Stomach (tissue), 9 donors: ENCODE data around the gene PRKCB. TPM values are rescaled to one million over a fixed set of nuclear protein-coding genes. Genes with fewer than 3 reads are reported as not detected.

ENCODE experiments used
- DNase-seq, 2 donors: peaks; one replicate each; pipeline versions ENCODE4 v3.0.0 to v3.0.0-alpha.2; 2013 to 2019
- H3K27ac ChIP-seq, 5 donors: fragments of 200-600 bp in 4 of 5; sonication (generic) in 4 of 5; one replicate each; pipeline ENCODE4 v1.5.1; 2013 to 2019; ENCODE audit warnings: mild to moderate bottlenecking in 1 of 5, moderate library complexity in 1 of 5
- H3K27me3 ChIP-seq, 3 donors: fragments of 200-600 bp; sonication (generic); one replicate each; pipeline ENCODE4 v1.5.1; 2017 to 2019; ENCODE audit warnings: mixed run types in 1 of 3
- H3K36me3 ChIP-seq, 4 donors: fragments of 200-600 bp; sonication (generic); 1 replicate in 3 of 4; 2 replicates in 1 of 4; pipeline ENCODE4 v1.5.1; 2016 to 2019
- H3K4me1 ChIP-seq, 4 donors: fragments of 200-600 bp; sonication (generic); one replicate each; pipeline ENCODE4 v1.5.1; 2016 to 2019
- H3K4me3 ChIP-seq, 4 donors: fragments of 200-600 bp; sonication (generic) in 3 of 4; one replicate each; pipeline ENCODE4 v1.5.1; 2016 to 2019; ENCODE audit warnings: mild to moderate bottlenecking in 1 of 4
- H3K9me3 ChIP-seq, 4 donors: fragments of 200-600 bp; sonication (generic); one replicate each; pipeline ENCODE4 v1.5.1; 2016 to 2019
- CTCF ChIP-seq, 7 experiments: fragments of 450-650 bp in 4 of 7; fragments of 200-600 bp in 3 of 7; sonication (generic) in 3 of 7; IDR thresholded peaks; one replicate each; pipeline ENCODE4 v1.5.1; 2016 to 2019; ENCODE audit warnings: antibody characterized with exemption in 7 of 7, control low read depth in 2 of 7, mild to moderate bottlenecking in 1 of 7
- EP300 ChIP-seq: sonication (generic); formaldehyde crosslinking; IDR thresholded peaks from one replicate; pipeline ENCODE4 v1.6.1; 2017; ENCODE audit warnings: antibody characterized with exemption
- POLR2A ChIP-seq, 4 donors: fragments of 450-650 bp; IDR thresholded peaks; one replicate each; pipeline ENCODE4 v1.6.1; 2016; ENCODE audit warnings: antibody characterized with exemption in 4 of 4, control low read depth in 2 of 4, mild to moderate bottlenecking in 1 of 4, moderate library complexity in 1 of 4
- POLR2AphosphoS5 ChIP-seq, 3 donors: sonication (generic); formaldehyde crosslinking; IDR thresholded peaks; one replicate each; pipeline ENCODE4 v1.6.1; 2016; ENCODE audit warnings: antibody characterized with exemption in 3 of 3
- WGBS, 5 donors: extraction: QIAGEN DNeasy Blood & Tissue Kit in 3 of 5; methylation state at CpG; one replicate each; pipeline versions ENCODE4 v1.1.5 to v1.1.7; 2013 to 2018; 5-methylcytosine and 5-hydroxymethylcytosine counted together
- intact Hi-C: fragments of 100-400 bp; cut with DNase I; formaldehyde crosslinking; loops from one replicate; pipeline ENCODE4 v1.15.1; 2023; ENCODE audit warnings: low total_unique reads
- polyA plus RNA-seq, 3 donors: library from polyadenylated mRNA; stranded (reverse); fragments of 200-250 nt; gene quantifications; one replicate each; pipeline ENCODE4 v1.2.3, GENCODE V29; 2013
- total RNA-seq, 5 donors: library from RNA; depleted of rRNA; stranded (reverse); fragments of >200 nt; gene quantifications; one replicate each; pipeline versions ENCODE4 v1.1.0 to v1.2.3, GENCODE V29; 2014 to 2016
- donor health status: healthy with polysubstance abuse.
- donor health status: Bipolar disorder and iron deficiency.
- donor health status: healthy.

PRKCB gene
- total and polyA plus RNA-seq, 8 donors: 1.1 to 49.6 (median 14.7) TPM

GRCh38 chr16:23869052-23869451 is 33.3 kb downstream of the PRKCB start:
- whole genome bisulfite sequencing, 5 donors: 41 to 58% (median 43%) methylated on average over 5 of the region's 5 CpGs
- Histone ChIP-seq H3K4me3 (no peak overlapping the region), H3K27me3 (no peaks in the 10 kb centered on the region), H3K36me3 (no peaks in the 10 kb centered on the region), H3K27ac (no peak overlapping the region), H3K4me1 (peaks cover 0 to 22% (median 8%) of the 10 kb centered on the region in 4 donors), H3K9me3 (no peaks in the 10 kb centered on the region)
- intact Hi-C loops: no loop called here
- TF ChIP-seq POLR2AphosphoS5 (IDR thresholded peaks at IDR 0.05): no peak
- DNase-seq: no peak

- intact Hi-C loops: no loop called here
- no peaks in the 10 kb centered on the region for H3K27me3 ChIP-seq
- H3K9me3 ChIP-seq: no peaks in the 10 kb centered on the region
- no peaks in the 10 kb centered on the region for H3K36me3 ChIP-seq
- DNase-seq: no peak
- peak overlapping the region in 1 of 5 donors; percentile 58 for H3K27ac ChIP-seq
- H3K4me3 ChIP-seq: no peak overlapping the region
- TF ChIP-seq CTCF (IDR thresholded peaks at IDR 0.05) (no peak), EP300 (no peak), POLR2AphosphoS5 (IDR thresholded peaks at IDR 0.05) (no peak), POLR2A (IDR thresholded peaks at IDR 0.05) (no peak)
- H3K4me1 ChIP-seq: peaks cover 0 to 19% (median 6%) of the 10 kb centered on the region in 4 donors
- WGBS, 5 donors: 53 to 65% (median 57%) methylated on average over 2 to 3 of the region's 3 CpGs
Observed at GRCh38 chr16:23871924-23872323, 36.1 kb downstream of the PRKCB start.

DNA sequence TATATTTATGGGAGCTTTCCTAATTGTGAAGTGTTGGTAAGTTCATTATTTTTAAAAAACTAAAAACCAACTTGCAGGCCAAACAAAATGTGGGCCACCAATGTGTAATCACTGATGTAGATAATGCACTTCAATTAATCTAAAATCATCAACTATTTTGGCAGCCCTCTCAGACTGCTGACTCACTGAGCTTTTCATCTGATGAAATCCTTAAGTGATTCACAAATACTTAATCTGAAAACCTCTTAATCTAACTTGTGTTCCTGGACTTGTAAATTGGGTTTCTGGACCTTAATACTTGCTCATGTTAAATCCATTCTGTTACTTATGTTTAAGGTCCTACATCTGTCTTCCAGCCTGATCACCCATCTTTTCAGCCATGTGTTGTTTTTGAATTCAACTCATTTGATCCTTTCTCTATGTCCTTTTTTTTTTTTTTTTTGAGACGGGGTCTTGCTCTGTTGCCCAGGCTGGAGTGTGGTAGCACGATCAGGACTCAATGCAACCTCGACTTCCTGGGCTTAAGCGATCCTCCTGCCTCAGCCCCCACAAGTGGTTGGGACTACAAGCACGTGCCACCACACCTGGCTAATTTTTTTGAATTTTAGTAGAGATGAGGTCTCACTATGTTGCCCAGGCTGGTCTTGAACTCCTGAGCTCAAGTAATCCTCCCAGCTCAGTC is 39.0 kb downstream of the PRKCB start:
- Histone ChIP-seq H3K9me3 (no peaks in the 10 kb centered on the region), H3K36me3 (no peaks in the 10 kb centered on the region), H3K4me1 (peaks cover 0 to 20% (median 6%) of the 10 kb centered on the region in 4 donors), H3K4me3 (no peak overlapping the region), H3K27ac (no peak overlapping the region), H3K27me3 (no peaks in the 10 kb centered on the region)
- no peak for DNase-seq
- intact Hi-C loops: no loop called here
- WGBS, 5 donors: 73 to 89% (median 74%) methylated on average over 5 of the region's 5 CpGs
- TF ChIP-seq EP300 (no peak), POLR2A (IDR thresholded peaks at IDR 0.05) (no peak), POLR2AphosphoS5 (IDR thresholded peaks at IDR 0.05) (no peak), CTCF (IDR thresholded peaks at IDR 0.05) (no peak)

DNA sequence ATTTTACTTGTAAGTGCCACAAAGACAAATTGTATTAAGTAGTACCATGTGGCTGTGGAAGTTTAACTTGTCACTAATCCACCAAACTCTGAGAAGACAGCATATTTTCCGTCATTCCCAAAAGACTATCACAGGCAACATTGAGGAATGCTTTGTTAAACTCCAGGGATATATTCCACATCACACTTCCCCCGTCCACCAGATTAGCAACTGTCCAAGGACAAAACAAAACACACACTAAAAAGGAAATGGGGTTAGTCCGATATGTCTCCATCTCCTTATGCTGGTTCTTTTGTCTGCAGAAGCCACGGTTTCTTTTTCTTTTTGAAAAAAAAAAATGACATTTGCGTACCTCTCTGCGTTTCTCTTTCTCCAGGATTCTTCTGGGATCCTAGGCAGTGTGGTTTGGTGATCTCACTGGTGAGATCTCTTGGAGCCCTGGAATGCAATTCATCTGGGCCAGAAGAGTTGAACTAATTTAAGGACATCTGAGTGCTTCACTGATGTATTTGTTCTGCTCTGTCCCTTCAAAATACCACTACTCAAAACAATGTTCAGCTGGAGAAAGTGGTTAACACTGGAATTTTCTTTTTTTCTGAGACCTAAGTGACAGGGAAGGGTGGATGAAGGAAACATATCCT is 40.6 kb downstream of the PRKCB start:
- no peaks in the 10 kb centered on the region for H3K27me3 ChIP-seq
- H3K36me3 ChIP-seq: no peaks in the 10 kb centered on the region
- intact Hi-C loops: no loop called here
- H3K27ac ChIP-seq: peak overlapping the region in 1 of 5 donors; percentile 19
- H3K4me1 ChIP-seq: peaks cover 0 to 27% (median 4%) of the 10 kb centered on the region in 4 donors
- no peak overlapping the region for H3K4me3 ChIP-seq
- H3K9me3 ChIP-seq: no peaks in the 10 kb centered on the region
- DNase-seq: no peak
- TF ChIP-seq POLR2A (IDR thresholded peaks at IDR 0.05) (no peak), POLR2AphosphoS5 (IDR thresholded peaks at IDR 0.05) (no peak), CTCF (IDR thresholded peaks at IDR 0.05) (no peak), EP300 (no peak)
- WGBS, 5 donors: 52 to 71% (median 63%) methylated on average over 6 of the region's 6 CpGs
